Measurements from ENCODE around the gene CACNA1I.

- no peak for TF ChIP-seq EZH2 (IDR thresholded peaks at IDR 0.05; ENCODE audit: low read depth, unreplicated experiment)
- no peak for TF ChIP-seq ZNF462 (CRISPR knock-in tag; IDR thresholded peaks at IDR 0.05)
- TF ChIP-seq CTCF (conservative IDR thresholded peaks at IDR 0.05; ENCODE audit: low read depth in 2 of 2), result no peak
- no peak for TF ChIP-seq REST (IDR thresholded peaks at IDR 0.05; ENCODE audit: unreplicated experiment)
- no peak for TF ChIP-seq JUNB (IDR thresholded peaks at IDR 0.05; ENCODE audit: unreplicated experiment)
- TF ChIP-seq EZH2phosphoT487 (IDR thresholded peaks at IDR 0.05; ENCODE audit: unreplicated experiment), result no peak
- no peak for TF ChIP-seq POLR2AphosphoS5 (IDR thresholded peaks at IDR 0.05; ENCODE audit: low read depth)
- no peak for TF ChIP-seq ZNF331 (CRISPR knock-in tag; IDR thresholded peaks at IDR 0.05; ENCODE audit: low read depth)
- TF ChIP-seq, protein P1, sequence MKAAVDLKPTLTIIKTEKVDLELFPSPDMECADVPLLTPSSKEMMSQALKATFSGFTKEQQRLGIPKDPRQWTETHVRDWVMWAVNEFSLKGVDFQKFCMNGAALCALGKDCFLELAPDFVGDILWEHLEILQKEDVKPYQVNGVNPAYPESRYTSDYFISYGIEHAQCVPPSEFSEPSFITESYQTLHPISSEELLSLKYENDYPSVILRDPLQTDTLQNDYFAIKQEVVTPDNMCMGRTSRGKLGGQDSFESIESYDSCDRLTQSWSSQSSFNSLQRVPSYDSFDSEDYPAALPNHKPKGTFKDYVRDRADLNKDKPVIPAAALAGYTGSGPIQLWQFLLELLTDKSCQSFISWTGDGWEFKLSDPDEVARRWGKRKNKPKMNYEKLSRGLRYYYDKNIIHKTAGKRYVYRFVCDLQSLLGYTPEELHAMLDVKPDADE (IDR thresholded peaks at IDR 0.05), result no peak
- no peak for TF ChIP-seq CREB1 (CRISPR knock-in tag; IDR thresholded peaks at IDR 0.05; ENCODE audit: low read depth)
- TF ChIP-seq ZNF114 (CRISPR knock-in tag; IDR thresholded peaks at IDR 0.05), result no peak
- TF ChIP-seq NANOG (IDR thresholded peaks at IDR 0.05; ENCODE audit: borderline replicate concordance), result no peak
- TF ChIP-seq STAT1 (IDR thresholded peaks at IDR 0.05; ENCODE audit: unreplicated experiment), result no peak
Observed at GRCh38 chr22:39722032-39722325, 151.4 kb downstream of the CACNA1I start.

All from GM23338 (cell line).